ENCODE measurements around the gene ANKRD13D.

The ANKRD13D gene

DNA sequence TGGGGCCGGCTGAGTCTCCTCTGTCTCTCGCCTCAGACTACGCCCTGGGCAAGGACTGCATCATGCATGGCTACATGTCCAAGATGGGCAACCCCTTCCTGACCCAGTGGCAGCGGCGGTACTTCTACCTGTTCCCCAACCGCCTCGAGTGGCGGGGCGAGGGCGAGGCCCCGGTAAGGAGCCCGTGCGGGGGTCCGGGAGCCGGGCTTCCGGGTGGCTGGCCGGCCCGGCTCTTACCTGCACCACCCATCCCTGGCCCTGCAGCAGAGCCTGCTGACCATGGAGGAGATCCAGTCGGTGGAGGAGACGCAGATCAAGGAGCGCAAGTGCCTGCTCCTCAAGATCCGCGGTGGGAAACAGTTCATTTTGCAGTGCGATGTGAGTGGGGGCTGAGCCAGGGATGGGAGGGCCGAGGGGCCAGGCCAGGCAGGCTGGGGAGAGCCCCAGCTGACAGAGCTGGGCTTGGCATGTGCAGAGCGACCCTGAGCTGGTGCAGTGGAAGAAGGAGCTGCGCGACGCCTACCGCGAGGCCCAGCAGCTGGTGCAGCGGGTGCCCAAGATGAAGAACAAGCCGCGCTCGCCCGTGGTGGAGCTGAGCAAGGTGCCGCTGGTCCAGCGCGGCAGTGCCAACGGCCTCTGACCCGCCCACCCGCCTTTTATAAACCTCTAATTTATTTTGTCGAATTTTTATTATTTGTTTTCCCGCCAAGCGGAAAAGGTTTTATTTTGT is 4.1 kb upstream of the ANKRD13D start:
- in situ Hi-C loops (cut with HindIII; ENCODE audit: low sequenced_read_pairs) = no loop called here

DNA sequence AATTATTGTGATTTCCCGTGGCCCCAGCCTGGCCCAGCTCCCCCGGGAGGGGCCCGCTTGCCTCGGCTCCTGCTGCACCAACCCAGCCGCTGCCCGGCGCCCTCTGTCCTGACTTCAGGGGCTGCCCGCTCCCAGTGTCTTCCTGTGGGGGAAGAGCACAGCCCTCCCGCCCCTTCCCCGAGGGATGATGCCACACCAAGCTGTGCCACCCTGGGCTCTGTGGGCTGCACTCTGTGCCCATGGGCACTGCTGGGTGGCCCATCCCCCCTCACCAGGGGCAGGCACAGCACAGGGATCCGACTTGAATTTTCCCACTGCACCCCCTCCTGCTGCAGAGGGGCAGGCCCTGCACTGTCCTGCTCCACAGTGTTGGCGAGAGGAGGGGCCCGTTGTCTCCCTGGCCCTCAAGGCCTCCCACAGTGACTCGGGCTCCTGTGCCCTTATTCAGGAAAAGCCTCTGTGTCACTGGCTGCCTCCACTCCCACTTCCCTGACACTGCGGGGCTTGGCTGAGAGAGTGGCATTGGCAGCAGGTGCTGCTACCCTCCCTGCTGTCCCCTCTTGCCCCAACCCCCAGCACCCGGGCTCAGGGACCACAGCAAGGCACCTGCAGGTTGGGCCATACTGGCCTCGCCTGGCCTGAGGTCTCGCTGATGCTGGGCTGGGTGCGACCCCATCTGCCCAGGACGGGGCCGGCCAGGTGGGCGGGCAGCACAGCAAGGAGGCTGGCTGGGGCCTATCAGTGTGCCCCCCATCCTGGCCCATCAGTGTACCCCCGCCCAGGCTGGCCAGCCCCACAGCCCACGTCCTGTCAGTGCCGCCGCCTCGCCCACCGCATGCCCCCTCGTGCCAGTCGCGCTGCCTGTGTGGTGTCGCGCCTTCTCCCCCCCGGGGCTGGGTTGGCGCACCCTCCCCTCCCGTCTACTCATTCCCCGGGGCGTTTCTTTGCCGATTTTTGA is 3.3 kb upstream of the ANKRD13D start:
- in situ Hi-C loops (cut with HindIII; ENCODE audit: low sequenced_read_pairs) = no loop called here

GRCh38 chr11:67286621-67287333 is 2.3 kb upstream of the ANKRD13D start:
- in situ Hi-C loops (cut with HindIII; ENCODE audit: low sequenced_read_pairs) = no loop called here

DNA sequence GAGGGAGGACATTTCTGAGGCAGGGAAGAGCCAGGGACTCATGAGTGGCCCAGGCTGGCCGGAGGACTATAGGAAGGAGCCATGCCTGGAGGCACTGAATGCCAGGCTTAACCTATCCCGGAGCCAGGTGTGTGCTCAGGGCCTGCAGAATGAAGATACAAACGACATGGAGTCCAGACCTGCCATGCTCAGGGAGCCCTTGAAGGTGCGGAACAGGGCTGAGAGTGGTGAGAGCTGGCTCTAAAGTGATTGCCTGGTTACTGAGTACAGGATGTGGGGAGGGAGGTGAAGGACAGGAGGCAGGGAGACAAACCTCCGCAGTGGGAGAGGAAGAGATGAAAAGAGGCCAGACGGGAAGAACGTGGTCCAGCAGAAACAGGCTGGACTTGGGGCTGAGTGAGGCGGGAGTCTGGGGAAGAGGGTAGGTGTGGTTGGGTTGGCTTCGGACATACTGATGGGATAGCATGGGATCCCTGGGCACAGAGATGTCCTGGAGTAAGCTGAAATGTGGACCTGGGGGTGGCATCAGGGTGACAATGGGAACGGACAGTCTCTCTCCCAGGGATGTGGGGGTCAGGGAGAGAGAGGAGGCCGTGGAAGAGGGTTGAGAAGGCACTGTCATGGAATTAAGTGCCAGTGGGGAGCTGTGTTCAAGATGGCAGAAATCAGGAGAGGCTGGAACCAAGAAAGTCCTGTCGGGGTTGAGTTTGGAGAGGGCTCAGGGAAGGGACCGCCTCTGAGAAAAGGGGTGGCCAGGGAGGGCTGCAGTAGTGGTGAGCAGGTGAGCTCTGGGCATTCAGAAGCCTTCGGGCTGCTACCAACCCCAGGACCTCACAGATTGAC is 1.5 kb upstream of the ANKRD13D start:
- in situ Hi-C loops (cut with HindIII; ENCODE audit: low sequenced_read_pairs) = no loop called here

DNA sequence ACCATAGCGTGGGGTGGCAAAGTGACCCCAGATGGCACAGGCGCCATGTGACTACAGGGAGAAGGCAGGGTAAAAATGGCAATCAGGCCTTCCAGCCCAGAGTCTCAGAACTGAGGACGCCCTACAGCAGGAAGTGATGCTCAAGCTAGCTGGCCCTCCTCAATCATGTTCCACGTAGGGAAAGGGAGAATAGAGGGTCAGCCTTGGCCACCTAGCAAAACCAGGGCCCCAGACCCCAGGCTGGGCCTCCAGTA is 978 bp upstream of the ANKRD13D start:
- in situ Hi-C loops (cut with HindIII; ENCODE audit: low sequenced_read_pairs) = no loop called here

GRCh38 chr11:67288452-67289225 is 464 bp upstream of the ANKRD13D start:
- in situ Hi-C loops (cut with HindIII; ENCODE audit: low sequenced_read_pairs) = no loop called here

DNA sequence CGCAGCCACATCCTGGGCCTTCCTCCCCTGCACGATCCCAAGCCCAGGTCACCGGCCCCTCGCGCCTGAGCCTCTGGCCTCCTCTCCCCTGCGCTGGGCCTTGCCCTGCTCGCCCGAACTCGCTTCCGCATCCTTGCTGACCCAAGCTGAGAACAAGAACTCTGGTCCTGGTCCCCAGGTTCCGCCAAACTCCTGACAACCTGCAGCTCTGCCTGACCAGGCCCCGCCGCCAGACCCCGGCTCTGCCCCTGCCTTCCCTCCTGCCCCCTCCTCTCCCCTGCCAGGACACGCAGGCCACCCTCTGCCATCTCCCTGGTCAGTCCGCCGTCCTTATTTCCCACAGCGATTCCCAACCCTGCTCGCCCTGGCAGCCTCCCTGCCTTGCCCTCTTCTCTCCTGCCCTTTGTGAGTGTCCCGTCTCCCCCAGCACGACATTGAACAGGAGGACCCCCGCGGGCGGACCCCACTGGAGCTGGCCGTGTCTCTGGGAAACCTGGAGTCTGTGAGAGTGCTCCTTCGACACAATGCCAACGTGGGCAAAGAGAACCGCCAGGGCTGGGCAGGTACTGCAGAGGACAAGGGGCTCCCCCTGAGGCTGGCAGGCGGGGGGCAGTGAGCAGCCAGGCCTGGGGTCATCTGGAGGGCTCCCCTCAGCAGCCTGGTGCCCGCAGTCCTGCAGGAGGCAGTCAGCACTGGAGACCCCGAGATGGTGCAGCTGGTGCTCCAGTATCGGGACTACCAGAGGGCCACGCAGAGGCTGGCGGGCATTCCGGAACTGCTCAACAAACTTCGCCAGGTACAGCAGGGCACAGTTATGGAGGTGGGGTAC is 762 bp downstream of the ANKRD13D start:
- in situ Hi-C loops (cut with HindIII; ENCODE audit: low sequenced_read_pairs) = no loop called here

- in situ Hi-C loops (cut with HindIII; ENCODE audit: low sequenced_read_pairs) = no loop called here
Observed at GRCh38 chr11:67290801-67291200, 1.7 kb downstream of the ANKRD13D start.

DNA sequence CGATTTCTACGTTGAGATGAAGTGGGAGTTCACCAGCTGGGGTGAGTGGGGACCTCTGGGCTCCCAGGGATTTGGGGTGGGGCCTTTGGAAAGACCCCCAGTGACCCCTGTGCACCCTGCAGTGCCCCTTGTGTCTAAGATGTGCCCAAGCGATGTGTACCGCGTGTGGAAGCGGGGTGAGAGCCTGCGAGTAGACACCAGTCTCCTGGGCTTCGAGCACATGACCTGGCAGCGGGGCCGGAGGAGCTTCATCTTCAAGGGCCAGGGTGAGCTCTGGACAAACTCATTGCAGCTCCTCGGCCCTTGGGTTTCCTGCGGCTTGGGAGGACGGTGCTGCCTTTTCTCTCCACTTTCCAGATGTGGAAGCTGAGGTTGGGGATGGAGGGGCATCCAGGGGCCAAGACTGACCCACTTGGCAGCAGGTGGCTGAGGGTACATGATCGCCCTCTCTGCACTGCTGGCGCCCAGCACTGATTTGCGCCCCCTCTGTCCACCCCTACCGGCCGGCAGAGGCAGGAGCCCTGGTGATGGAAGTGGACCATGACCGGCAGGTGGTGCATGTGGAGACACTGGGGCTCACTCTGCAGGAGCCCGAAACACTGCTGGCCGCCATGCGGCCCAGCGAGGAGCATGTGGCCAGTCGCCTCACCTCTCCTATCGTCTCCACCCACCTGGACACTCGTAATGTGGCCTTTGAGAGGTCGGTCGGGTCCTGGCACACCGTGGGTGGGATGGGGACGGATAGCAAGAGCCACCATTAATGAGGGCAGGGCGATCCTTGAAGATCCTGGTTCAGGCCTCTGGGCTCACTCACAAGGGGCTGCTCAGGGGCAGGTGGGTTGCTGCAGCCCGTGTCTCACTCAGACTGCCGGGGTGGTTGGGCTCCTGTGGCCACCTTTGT is 2.6 kb downstream of the ANKRD13D start:
- in situ Hi-C loops (cut with HindIII; ENCODE audit: low sequenced_read_pairs) = no loop called here

- in situ Hi-C loops (cut with HindIII; ENCODE audit: low sequenced_read_pairs) = no loop called here
Observed at GRCh38 chr11:67292671-67293070, 3.6 kb downstream of the ANKRD13D start.

GRCh38 chr11:67293090-67293489 is 4.0 kb downstream of the ANKRD13D start:
- in situ Hi-C loops (cut with HindIII; ENCODE audit: low sequenced_read_pairs) = no loop called here

- in situ Hi-C loops (cut with HindIII; ENCODE audit: low sequenced_read_pairs) = no loop called here
Observed at GRCh38 chr11:67295846-67296245, 6.7 kb downstream of the ANKRD13D start.

- in situ Hi-C loops (cut with HindIII; ENCODE audit: low sequenced_read_pairs) = no loop called here
Observed at GRCh38 chr11:67298786-67299185, 9.7 kb downstream of the ANKRD13D start.

DNA sequence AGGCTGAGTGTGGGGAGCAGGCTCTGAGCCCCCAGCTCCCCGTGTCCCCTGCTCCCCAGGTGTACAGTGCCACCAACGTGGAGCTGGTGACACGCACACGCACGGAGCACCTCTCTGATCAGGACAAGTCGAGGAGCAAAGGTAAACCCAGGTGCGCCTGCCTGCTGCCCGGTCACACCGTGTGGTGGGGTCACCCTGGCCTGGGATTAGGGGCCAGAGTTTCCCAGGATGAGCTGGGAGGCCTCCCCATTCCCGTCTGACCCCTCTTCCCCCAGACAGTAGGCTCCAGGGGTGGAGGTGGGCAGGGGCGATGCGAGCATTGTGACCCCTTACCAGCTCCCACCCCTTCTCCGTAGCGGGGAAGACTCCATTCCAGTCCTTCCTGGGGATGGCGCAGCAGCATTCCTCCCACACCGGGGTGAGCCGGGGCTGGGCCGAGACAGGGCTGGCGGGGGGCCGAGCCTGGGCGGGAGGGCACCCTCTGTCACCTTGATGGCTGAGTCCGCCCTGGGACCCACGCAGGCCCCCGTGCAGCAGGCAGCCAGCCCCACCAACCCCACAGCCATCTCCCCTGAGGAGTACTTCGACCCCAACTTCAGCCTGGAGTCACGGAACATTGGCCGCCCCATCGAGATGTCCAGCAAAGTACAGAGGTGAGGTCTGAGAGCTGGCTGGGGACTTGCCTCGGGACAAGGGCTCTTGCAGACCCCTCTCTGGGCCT is 10.5 kb downstream of the ANKRD13D start:
- in situ Hi-C loops (cut with HindIII; ENCODE audit: low sequenced_read_pairs) = no loop called here

DNA sequence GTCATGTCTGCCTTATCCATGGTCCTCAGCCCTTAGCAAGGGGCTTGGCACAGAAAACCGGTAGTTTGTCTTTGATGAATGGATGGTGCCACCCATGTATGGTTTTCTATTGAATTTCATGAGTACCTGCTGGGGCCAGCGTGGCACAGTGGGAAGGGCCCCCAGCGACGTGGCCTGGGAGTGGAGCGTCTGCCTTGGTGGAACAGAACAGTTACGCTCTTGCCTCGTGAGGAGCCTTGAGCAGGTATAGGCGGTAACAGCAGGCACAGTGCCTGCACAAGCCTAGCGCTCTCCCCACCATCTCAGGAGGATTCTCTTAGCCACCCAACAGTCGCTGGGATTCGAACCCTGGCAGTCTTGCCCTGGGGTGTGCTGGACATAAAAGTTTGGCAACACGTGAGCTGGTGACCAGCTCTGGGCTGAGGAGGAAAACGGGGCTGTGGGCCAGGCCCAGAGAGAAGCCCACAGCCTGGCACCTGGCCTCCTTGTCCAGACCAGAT is 11.2 kb downstream of the ANKRD13D start:
- in situ Hi-C loops (cut with HindIII; ENCODE audit: low sequenced_read_pairs) = no loop called here

DNA sequence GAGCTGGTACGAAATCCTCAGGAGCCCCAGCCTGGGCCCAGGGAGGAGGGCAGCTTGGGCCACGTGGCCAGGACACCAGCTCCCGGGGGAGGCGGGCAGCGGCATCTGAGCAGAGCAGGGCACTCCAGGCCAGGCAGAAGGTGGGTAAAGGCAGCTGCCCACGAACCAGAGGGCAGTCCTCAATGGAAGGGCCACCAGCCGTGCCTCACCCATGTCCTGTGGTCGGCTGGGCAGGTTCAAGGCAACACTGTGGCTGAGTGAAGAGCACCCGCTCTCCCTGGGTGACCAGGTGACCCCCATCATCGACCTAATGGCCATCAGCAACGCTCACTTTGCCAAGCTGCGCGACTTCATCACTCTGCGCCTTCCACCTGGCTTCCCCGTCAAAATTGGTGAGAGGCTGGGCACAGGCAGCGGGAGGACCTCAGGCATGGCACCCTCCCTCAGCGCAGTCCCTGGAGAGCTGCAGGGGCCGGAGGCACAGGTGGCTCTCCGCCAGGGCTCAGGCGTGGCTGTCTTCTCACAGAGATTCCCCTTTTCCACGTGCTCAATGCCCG is 11.7 kb downstream of the ANKRD13D start:
- in situ Hi-C loops (cut with HindIII; ENCODE audit: low sequenced_read_pairs) = no loop called here

DNA sequence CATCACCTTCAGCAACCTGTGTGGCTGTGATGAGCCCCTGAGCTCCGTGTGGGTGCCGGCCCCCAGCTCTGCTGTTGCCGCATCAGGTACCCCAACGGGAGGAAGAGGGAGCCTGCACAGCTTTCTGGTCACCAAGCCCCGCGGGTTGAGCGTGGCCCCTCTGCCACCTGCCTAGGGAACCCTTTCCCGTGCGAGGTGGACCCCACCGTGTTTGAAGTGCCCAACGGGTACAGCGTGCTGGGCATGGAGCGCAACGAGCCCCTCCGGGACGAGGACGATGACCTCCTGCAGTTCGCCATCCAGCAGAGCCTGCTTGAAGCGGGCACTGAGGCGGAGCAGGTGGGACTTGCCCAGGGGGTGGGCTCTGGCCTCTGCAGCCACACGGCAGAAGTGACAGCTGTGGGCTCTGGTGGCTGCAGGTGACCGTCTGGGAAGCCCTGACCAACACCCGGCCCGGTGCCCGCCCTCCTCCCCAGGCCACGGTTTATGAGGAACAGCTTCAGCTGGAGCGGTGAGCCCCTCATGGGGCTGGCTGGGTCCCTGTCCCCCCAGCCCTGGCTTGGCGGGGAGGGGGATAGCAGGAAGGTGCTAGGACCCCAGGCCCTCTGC is 12.3 kb downstream of the ANKRD13D start:
- in situ Hi-C loops (cut with HindIII; ENCODE audit: low sequenced_read_pairs) = no loop called here
